Gastroesophageal sphincter (tissue), 4 donors: ENCODE measurements around the gene ANKS1B. TPM values are rescaled to one million over a fixed set of nuclear protein-coding genes. Genes with fewer than 3 reads are reported as not detected.

Experiments
- ATAC-seq: fragments of 150-250 bp; one replicate; pipeline ENCODE4 v1.9.1; 2016; ENCODE audit warnings: mild to moderate bottlenecking, moderate library complexity
- H3K27ac ChIP-seq, 4 donors: fragments of 200-600 bp; sonication (generic) in 3 of 4; 1 replicate in 3 of 4; 2 replicates in 1 of 4; pipeline ENCODE4 v1.5.1; 2016 to 2019
- H3K27me3 ChIP-seq: fragments of 200-600 bp; sonication (generic); one replicate; pipeline ENCODE4 v1.5.1; 2019
- H3K36me3 ChIP-seq, 2 donors: fragments of 200-600 bp; sonication (generic); one replicate each; pipeline ENCODE4 v1.5.1; 2019; ENCODE audit warnings: control low read depth in 1 of 2
- H3K4me1 ChIP-seq, 3 donors: fragments of 200-600 bp; sonication (generic); 1 replicate in 2 of 3; 2 replicates in 1 of 3; pipeline ENCODE4 v1.5.1; 2016 to 2019; ENCODE audit warnings: control low read depth in 2 of 3
- H3K4me3 ChIP-seq, 2 donors: fragments of 200-600 bp; sonication (generic); one replicate each; pipeline ENCODE4 v1.5.1; 2019; ENCODE audit warnings: mild to moderate bottlenecking in 1 of 2, moderate library complexity in 1 of 2
- H3K9me3 ChIP-seq, 3 donors: fragments of 200-600 bp; sonication (generic); one replicate each; pipeline ENCODE4 v1.5.1; 2017 to 2019; ENCODE audit warnings: control low read depth in 2 of 3
- EP300 ChIP-seq: sonication (generic); formaldehyde crosslinking; IDR thresholded peaks from one replicate; pipeline ENCODE4 v1.6.1; 2017; ENCODE audit warnings: antibody characterized with exemption, mild to moderate bottlenecking
- POLR2A ChIP-seq, 2 donors: fragments of 450-650 bp; IDR thresholded peaks; one replicate each; pipeline ENCODE4 v1.6.1; 2017; ENCODE audit warnings: antibody characterized with exemption in 2 of 2, mild to moderate bottlenecking in 2 of 2, moderate library complexity in 1 of 2
- POLR2AphosphoS5 ChIP-seq: sonication (generic); formaldehyde crosslinking; IDR thresholded peaks from one replicate; pipeline ENCODE4 v1.6.1; 2017; ENCODE audit warnings: antibody characterized with exemption
- WGBS, 2 donors: methylation state at CpG; one replicate each; pipeline ENCODE4 v1.1.5; 2018; ENCODE audit warnings: low coverage in 1 of 2; 5-methylcytosine and 5-hydroxymethylcytosine counted together
- total RNA-seq, 4 donors: library from RNA; depleted of rRNA; stranded (reverse); fragments of >200 nt; gene quantifications; one replicate each; pipeline ENCODE4 v1.1.0, GENCODE V29; 2016
- TF ChIP-seq, protein P1 (sequence below), 4 experiments: fragments of 200-600 bp in 2 of 4; fragments of 450-650 bp in 2 of 4; sonication (generic) in 1 of 4; IDR thresholded peaks; one replicate each; pipeline ENCODE4 v1.5.1; 2017 to 2019; ENCODE audit warnings: antibody characterized with exemption in 4 of 4, mild to moderate bottlenecking in 2 of 4, moderate library complexity in 2 of 4

ANKS1B gene
- total RNA-seq, 4 donors from 2014 or later: 9.9 to 31.1 (median 21.4) TPM

DNA sequence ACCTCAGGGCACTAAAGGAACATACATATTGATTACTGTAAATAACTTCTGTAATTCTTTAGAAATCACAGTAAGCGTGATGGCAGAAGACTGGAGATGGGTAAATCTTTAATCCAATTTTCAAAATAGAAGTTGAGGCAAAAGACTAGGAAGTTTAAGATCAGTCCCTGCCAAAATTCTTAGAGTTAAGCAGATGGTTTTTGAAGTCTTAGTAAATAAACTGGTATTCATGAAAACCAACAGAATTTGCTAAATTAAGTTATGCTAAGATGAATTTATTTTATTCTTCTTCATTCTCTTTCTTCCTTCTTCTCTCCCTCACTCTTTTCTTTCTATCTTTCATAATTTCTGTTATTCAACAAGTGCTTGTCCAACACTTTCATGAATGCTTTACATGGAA is 435.5 kb downstream of the ANKS1B start:
- Histone ChIP-seq H3K27me3 (no peaks in the 10 kb centered on the region), H3K36me3 (no peaks in the 10 kb centered on the region), H3K9me3 (no peaks in the 10 kb centered on the region), H3K4me1 (no peaks in the 10 kb centered on the region), H3K4me3 (no peak overlapping the region), H3K27ac (no peak overlapping the region)
- 91 to 100% methylated on average over 1 of the region's 1 CpG for WGBS, 2 donors
- TF ChIP-seq EP300 (no peak), POLR2A (IDR thresholded peaks at IDR 0.05) (no peak), POLR2AphosphoS5 (no peak)
- TF ChIP-seq, protein P1, sequence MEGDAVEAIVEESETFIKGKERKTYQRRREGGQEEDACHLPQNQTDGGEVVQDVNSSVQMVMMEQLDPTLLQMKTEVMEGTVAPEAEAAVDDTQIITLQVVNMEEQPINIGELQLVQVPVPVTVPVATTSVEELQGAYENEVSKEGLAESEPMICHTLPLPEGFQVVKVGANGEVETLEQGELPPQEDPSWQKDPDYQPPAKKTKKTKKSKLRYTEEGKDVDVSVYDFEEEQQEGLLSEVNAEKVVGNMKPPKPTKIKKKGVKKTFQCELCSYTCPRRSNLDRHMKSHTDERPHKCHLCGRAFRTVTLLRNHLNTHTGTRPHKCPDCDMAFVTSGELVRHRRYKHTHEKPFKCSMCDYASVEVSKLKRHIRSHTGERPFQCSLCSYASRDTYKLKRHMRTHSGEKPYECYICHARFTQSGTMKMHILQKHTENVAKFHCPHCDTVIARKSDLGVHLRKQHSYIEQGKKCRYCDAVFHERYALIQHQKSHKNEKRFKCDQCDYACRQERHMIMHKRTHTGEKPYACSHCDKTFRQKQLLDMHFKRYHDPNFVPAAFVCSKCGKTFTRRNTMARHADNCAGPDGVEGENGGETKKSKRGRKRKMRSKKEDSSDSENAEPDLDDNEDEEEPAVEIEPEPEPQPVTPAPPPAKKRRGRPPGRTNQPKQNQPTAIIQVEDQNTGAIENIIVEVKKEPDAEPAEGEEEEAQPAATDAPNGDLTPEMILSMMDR (IDR thresholded peaks at IDR 0.05): no peak
- ATAC-seq: no peak

DNA sequence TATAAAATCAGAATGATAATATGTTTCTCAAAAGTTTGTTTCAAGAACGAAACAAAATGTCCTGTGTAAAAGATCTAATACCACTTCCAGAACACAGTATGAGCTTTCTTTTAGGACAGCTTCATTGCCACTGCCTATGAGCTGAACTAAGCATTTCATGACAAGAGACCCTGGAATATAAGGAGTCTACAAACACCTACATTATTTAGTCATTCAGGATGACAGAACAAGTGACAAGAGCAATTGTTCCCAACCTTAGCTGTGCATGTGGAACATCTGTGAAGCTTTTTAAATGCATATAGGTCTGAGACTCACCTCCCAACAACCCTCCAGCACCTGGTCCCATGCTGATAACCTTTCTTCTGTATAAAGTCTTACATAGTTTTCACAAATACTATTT is 440.3 kb downstream of the ANKS1B start:
- Histone ChIP-seq H3K36me3 (no peaks in the 10 kb centered on the region), H3K4me3 (no peak overlapping the region), H3K9me3 (no peaks in the 10 kb centered on the region), H3K27ac (no peak overlapping the region), H3K4me1 (no peaks in the 10 kb centered on the region), H3K27me3 (no peaks in the 10 kb centered on the region)
- TF ChIP-seq POLR2A (IDR thresholded peaks at IDR 0.05): no peak
- no peak for TF ChIP-seq POLR2AphosphoS5
- TF ChIP-seq, protein P1 (IDR thresholded peaks at IDR 0.05): no peak
- TF ChIP-seq EP300: no peak
- ATAC-seq: no peak
- WGBS, 2 donors: 75 to 91% methylated on average over 1 of the region's 1 CpG

DNA sequence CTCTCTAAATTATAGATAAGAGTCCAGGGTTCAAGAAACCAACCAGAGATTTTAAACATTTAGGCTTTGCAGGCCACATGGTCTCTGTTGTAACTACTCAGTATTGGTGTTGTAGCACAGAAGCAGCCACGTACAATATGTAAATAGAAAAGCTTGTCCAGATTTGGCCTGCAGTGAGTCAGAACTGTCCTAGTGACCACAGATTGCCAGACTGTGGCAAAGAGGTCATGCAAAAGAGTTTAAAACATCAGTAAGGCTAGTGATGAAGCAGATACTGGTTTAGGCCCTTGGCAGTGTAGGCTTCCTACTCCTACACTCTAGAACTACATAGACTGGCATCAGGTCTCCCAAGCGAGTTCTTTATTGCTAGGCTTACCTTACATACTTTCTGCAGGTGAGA is 454.8 kb downstream of the ANKS1B start:
- Histone ChIP-seq H3K36me3 (no peaks in the 10 kb centered on the region), H3K27me3 (no peaks in the 10 kb centered on the region), H3K4me1 (no peaks in the 10 kb centered on the region), H3K4me3 (no peak overlapping the region), H3K9me3 (no peaks in the 10 kb centered on the region), H3K27ac (no peak overlapping the region)
- no peak for ATAC-seq
- TF ChIP-seq POLR2A (IDR thresholded peaks at IDR 0.05) (no peak), EP300 (no peak), POLR2AphosphoS5 (no peak)
- TF ChIP-seq, protein P1 (IDR thresholded peaks at IDR 0.05): no peak
- 58 to 69% methylated on average over 2 of the region's 2 CpGs for WGBS, 2 donors

DNA sequence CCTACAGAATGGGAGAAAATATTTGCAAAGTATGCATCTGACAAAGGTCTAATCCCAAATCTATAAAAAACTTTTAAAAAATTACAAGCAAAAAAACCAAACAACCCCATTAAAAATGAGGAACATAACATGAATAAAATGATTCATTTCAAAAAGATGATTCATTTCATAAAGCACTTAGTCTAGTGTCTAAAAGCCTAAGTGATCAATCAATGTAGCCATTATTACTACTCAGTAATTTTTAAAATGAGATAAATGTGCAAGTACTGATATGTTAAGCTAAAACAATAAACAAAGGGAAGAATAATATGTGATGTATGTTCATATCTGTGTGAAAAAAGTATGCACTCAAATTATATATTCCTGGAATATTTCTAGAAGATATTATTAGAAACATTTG is 456.3 kb downstream of the ANKS1B start:
- ATAC-seq: no peak
- H3K4me1 ChIP-seq: no peaks in the 10 kb centered on the region
- no peaks in the 10 kb centered on the region for H3K9me3 ChIP-seq
- H3K36me3 ChIP-seq: no peaks in the 10 kb centered on the region
- H3K27me3 ChIP-seq: no peaks in the 10 kb centered on the region
- no peak overlapping the region for H3K4me3 ChIP-seq
- no peak for TF ChIP-seq POLR2A (IDR thresholded peaks at IDR 0.05)
- TF ChIP-seq POLR2AphosphoS5: no peak
- no peak overlapping the region for H3K27ac ChIP-seq

DNA sequence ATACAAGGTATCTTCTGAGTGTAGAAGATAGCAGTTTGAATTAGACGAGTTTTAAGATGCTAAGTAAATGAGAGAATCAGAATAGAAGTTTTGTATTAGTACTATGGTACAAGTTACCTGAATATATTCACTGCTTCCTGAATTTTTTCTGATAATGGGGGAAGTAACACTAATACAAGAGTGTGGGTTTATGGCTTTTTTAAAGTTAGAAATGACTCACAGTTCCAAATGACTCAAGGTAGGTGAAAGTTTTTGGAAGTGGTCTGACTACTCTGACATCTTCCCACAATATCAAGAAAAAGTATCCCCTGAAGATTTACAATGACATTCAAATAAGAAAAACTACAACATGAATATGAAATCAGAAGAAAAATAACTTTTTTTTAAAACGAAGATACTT is 460.9 kb downstream of the ANKS1B start:
- Histone ChIP-seq H3K36me3 (no peaks in the 10 kb centered on the region), H3K27me3 (no peaks in the 10 kb centered on the region), H3K27ac (no peak overlapping the region), H3K9me3 (no peaks in the 10 kb centered on the region), H3K4me3 (no peak overlapping the region), H3K4me1 (no peaks in the 10 kb centered on the region)
- no peak for ATAC-seq
- WGBS, 2 donors: 79 to 83% methylated on average over 1 to 2 of the region's 2 CpGs
- no peak for TF ChIP-seq EP300
- no peak for TF ChIP-seq POLR2AphosphoS5
- TF ChIP-seq, protein P1 (IDR thresholded peaks at IDR 0.05): no peak
- no peak for TF ChIP-seq POLR2A (IDR thresholded peaks at IDR 0.05)

DNA sequence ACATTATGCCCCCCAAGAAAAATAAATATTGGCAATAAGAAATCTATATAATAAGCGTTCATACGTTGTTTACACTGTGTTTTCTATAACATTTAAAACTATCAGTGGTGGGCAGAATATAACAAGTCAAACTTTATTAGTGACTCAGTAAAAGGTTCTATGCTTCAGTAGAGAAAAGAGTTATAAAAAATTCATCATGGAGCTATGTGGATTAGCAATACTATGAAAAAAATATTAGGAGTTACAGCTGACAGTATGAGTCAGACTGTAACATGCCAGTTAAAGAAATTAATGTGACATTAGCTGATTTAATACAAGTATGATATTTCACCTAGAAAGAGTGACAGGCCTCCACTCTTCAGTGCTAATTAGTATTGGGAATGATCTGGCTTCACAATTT is 462.3 kb downstream of the ANKS1B start:
- Histone ChIP-seq H3K9me3 (no peaks in the 10 kb centered on the region), H3K36me3 (no peaks in the 10 kb centered on the region), H3K27ac (no peak overlapping the region), H3K4me1 (no peaks in the 10 kb centered on the region), H3K4me3 (no peak overlapping the region), H3K27me3 (no peaks in the 10 kb centered on the region)
- TF ChIP-seq POLR2A (IDR thresholded peaks at IDR 0.05): no peak
- TF ChIP-seq EP300: no peak
- TF ChIP-seq POLR2AphosphoS5: no peak
- 38 to 44% methylated on average over 2 of the region's 2 CpGs for WGBS, 2 donors
- no peak for ATAC-seq
